GM12872 (cell line): Measurements from ENCODE around the gene N4BP2L2.

ENCODE experiments used
- TF ChIP-seq, protein P1 (sequence below): IDR thresholded peaks from 3 replicates; pipeline ENCODE4 v1.5.1; 2011; ENCODE audit warnings: low read depth, mild to moderate bottlenecking, low read length, moderate library complexity; ENCODE audit not compliant: insufficient read depth

N4BP2L2 gene

DNA sequence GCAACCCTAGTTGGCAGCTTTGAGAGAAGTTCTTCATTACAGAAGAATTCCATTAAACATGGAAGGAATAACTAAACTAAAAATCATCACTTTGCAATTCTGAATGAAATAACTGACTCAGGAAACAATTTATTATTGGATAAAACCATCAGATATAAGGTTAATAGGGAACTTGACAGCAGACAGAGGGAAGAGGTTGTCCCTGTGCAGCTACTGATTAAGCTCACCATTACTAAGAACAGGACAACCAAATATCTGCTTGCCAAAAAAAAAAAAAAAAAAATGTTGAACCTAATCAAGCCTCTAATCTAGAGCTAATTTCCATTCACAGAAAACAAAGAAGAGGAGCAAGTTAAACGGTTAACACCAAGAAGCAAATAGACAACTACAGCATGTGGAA lies 12.8 kb downstream of the N4BP2L2 start:
- TF ChIP-seq, protein P1, sequence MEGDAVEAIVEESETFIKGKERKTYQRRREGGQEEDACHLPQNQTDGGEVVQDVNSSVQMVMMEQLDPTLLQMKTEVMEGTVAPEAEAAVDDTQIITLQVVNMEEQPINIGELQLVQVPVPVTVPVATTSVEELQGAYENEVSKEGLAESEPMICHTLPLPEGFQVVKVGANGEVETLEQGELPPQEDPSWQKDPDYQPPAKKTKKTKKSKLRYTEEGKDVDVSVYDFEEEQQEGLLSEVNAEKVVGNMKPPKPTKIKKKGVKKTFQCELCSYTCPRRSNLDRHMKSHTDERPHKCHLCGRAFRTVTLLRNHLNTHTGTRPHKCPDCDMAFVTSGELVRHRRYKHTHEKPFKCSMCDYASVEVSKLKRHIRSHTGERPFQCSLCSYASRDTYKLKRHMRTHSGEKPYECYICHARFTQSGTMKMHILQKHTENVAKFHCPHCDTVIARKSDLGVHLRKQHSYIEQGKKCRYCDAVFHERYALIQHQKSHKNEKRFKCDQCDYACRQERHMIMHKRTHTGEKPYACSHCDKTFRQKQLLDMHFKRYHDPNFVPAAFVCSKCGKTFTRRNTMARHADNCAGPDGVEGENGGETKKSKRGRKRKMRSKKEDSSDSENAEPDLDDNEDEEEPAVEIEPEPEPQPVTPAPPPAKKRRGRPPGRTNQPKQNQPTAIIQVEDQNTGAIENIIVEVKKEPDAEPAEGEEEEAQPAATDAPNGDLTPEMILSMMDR = no peak

DNA sequence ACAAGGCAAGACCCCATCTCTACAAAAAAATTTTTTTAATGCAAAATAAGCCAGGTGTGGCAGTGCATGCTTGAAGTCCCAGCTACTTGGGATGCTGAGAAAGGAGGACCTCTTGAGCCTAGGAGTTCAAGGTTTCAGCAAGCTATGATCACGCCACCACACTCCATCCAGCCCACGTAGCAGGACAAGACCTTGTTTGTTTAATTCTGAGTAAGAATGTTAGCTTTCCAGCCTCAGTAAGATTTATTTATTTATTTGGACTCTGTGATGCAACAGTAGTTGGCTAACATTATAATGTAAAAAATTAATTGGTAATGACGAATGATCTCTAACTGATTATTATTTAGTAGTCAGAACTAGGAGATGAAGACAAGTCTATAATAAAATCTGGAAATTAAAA lies 23.3 kb downstream of the N4BP2L2 start:
- TF ChIP-seq, protein P1 = no peak

DNA sequence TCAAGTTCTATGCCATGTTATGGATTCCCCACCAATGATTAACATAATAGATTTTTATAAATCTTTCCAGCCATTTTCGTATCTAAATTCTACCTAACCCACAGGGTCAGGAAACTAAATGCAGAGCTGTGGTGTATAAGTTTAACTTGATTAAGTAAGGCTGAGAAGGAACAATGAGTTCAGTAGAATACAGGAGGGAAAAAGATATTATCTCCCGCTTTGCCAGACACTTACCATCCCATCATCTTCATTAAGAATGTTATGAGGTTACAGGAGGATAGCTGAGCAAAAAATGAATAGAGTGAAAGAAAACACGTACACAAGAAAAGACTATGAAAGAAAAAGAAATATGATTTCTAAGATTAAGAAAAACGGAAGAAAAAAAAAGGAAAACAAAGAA lies 27.1 kb downstream of the N4BP2L2 start:
- TF ChIP-seq, protein P1 = no peak

GRCh38 chr13:32504876-32505275 lies 33.7 kb downstream of the N4BP2L2 start:
- TF ChIP-seq, protein P1 = no peak

GRCh38 chr13:32504263-32504662 lies 34.3 kb downstream of the N4BP2L2 start:
- TF ChIP-seq, protein P1 = no peak

DNA sequence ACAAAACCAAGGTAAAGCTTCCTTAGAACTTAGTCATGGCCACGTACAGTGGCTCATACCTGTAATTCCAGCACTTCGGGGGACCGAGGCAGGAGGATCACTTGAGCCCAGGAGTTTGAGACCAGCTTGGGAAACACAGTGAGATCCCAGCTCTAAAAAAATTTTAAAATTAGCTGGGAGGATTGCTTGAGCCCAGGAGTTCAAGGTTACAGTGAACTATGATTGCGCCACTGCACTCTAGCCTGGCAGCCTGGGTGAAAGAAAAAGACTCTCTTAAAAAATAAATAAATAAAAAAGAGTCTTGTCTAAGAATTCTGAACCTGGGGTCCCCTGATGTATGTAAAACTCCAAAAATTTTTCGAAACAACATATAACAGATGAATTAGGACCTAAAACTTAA lies 34.9 kb downstream of the N4BP2L2 start:
- TF ChIP-seq, protein P1 = no peak

DNA sequence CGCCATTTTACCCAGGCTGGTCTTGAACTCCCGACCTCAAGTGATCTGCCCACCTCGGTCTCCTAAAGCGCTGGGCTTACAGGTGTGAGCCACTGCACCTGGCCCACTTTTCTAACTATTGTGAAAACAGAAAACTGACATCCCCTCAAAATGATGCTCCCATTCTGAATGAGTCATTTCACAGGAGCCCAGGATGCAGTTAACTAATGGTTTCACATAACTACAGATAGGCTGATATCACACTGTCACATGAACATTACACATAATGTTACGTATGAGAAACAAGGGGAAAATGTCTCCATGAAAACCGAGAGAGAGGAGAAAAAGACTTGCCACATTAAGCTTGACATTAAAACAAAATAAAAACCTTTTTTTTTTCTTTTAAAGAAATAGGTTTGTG lies 37.5 kb downstream of the N4BP2L2 start:
- TF ChIP-seq, protein P1 = no peak
